GM19324 (cell line): ENCODE results near the gene BCO1.

Source experiments
- ATAC-seq: cut with Tn5 transposase; IDR thresholded peaks from one replicate; pipeline ENCODE4 v1.9.1; 2021; ENCODE audit warnings: mild to moderate bottlenecking, moderate library complexity; ENCODE audit not compliant: unreplicated experiment, low FRiP score

BCO1 gene

GRCh38 chr16:81232740-81233367, 5.6 kb upstream of the BCO1 start:
- no peak for ATAC-seq

DNA sequence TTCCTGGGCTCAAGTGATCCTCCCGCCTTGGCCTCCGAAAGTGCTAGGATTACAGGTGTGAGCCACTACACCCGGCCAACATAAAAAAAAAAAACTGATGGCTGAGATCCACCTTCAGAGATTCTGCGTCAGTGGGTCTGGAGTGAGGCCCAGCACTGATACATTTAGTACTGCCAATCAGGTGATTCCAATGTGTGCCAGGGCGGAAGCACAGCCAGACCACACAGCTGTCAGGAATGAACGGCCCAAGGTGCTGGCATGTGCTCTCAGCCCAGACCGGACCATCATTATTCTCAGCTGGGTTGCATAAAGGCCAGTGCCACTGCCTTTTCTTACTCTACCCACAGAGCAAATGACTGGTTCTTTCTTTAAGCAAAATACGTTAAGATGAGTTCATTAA, 1.2 kb upstream of the BCO1 start:
- ATAC-seq, result no peak

- ATAC-seq, result no peak
Observed at GRCh38 chr16:81237942-81238295, 570 bp upstream of the BCO1 start.

GRCh38 chr16:81239367-81240121, 1.1 kb downstream of the BCO1 start:
- ATAC-seq, result no peak

- ATAC-seq, result no peak
Observed at GRCh38 chr16:81241706-81242105, 3.2 kb downstream of the BCO1 start.

DNA sequence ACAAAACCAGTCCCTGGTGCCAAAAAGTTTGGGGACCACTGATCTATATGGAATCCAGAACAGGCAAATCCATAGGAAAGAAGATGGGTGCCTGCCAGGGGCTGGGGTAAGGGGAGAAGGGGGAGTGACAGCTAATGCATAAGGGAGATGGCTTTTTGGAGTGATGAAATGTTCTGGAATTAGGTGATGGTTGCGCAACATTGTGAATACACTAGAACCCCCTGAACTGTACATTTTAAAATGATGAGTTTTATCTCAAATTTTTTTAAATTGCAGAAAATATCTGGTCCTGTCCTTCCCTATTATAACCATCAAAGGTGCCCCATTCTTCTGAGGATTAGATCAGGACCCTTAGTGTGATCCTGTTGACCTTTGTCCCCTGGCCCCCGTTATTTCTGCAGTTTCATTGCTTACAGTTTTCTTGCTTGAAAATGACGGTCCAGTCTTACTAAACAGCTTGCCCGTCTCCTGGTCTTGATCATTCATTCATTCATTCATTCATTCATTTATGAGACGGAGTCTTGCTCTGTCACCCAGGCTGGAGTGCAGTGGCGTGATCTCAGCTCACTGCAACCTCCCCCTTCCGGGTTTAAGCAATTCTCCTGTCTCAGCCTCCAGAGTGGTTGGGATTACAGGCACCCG, 4.6 kb downstream of the BCO1 start:
- no peak for ATAC-seq

- no peak for ATAC-seq
Observed at GRCh38 chr16:81243942-81244341, 5.5 kb downstream of the BCO1 start.

DNA sequence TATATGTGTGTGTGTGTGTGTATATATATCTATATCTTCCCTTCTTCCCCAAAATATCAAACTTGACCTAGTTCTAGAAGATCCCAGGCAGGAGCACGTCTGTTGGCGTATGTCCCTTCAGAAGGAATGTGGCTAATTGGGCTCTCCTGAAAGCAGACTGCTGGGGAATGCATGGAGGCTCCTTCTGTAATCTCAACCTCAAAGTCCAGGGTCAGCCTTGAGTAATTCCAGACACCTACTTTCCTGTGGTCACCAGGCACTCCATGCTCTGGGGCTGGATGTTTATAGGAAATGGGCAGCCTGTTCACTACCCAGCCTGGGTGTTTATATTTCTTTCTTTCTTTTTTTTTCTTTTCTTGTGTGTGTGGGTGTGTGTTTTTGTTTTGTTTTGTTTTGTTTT, 13.4 kb downstream of the BCO1 start:
- ATAC-seq, result no peak

DNA sequence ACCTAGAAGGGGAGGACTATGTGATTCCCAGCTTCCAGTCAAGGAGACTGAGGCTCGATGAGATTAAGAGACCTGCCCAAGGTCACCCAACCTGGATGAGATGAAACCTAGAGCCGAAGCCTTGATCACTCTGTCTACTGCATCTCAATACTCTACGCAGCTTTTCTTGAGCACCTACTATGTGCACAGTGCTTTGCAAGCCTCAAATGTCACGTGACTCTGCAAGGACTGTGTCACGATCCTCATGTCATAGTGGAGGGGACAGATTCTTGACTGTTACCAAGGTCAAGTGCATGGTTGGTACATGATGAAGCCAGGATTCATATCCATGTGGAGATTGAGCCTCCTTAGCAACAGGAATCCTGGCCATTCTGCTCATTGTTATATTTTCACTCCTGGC, 14.7 kb downstream of the BCO1 start:
- no peak for ATAC-seq

DNA sequence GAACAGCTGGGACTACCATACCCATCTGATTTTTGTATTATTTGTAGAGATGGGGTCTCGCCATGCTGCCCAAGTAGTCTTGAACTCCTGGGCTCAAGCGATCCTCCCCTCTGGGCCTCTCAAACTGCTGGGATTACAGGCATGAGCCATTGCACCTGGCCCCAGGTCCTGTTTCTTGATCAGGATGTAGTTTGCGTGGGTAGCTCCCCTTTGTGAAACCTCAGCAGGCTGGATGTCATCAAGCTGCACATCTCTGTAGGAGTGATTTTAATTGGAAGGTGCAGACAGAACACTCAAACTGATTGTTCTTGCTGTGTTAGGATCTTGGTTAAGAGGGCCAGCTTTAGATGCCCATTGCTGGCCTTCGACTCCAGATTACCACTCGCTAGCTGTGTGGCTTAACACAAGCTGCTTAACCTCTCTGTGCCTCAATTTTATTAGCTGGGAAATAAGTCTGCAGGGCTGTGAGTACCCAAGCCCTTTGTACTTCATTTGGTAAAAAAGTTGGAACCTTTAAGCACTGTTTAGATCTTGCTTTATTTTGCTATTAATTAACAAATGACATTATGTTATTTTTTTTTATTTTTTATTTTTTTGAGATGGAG, 16.5 kb downstream of the BCO1 start:
- ATAC-seq, result no peak

DNA sequence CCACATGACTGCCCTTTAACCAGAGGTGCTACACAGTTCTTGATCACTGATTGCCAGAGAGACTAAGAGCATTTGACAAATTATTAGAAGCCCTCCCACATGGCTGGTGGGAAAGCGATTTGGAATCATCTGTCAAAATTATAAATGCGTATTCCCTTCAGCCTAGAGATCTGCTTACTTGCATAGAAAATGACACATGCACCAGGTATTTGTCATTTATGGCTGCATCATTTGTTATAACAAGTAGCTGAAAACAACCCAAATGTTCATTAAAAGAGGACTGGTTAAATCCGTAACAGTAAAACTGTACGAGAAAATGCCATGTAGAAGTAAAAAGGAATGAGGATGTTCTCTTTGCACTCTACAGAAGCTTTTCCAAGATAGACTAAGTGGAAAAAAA, 21.4 kb downstream of the BCO1 start:
- ATAC-seq, result no peak

- no peak for ATAC-seq
Observed at GRCh38 chr16:81261049-81261648, 22.7 kb downstream of the BCO1 start.

- ATAC-seq, result no peak
Observed at GRCh38 chr16:81263470-81264220, 25.2 kb downstream of the BCO1 start.

DNA sequence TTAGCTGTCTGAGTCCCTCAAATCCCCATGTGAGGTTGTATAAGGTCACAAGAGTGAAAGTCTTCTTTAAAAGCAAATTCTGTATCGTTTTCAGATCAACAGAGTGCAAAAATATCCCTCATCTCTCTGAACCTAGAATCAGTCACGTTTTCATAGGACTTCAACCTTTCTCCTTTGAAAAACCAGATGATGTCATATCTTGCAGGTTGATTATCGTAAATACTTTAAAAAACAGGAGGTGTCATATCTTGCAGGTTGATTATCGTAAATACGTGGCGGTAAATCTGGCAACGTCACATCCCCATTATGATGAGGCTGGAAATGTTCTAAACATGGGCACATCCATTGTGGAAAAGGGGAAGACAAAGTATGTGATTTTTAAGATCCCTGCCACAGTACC, 25.9 kb downstream of the BCO1 start:
- ATAC-seq, result no peak

- ATAC-seq, result no peak
Observed at GRCh38 chr16:81265052-81265451, 26.6 kb downstream of the BCO1 start.

- no peak for ATAC-seq
Observed at GRCh38 chr16:81265658-81266451, 27.4 kb downstream of the BCO1 start.

GRCh38 chr16:81266680-81267095, 28.2 kb downstream of the BCO1 start:
- no peak for ATAC-seq

DNA sequence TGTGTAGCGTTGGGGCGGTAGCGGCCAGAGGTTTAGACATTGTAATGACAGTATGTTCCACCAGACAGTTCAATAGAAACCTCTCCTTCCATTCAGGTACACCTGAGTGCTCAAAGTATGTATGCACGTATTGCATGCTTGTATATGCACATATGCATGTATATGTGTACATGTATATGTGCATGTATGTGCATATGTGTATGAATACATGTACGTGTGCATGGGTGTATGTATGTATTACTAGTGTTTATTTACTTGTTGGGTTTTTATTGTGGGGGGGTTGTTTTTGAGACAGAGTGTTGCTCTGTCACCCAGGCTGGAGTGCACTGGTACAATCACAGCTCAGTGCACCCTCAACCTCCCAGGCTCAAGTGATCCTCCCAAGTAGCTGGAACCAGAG, 30.0 kb downstream of the BCO1 start:
- ATAC-seq, result no peak

DNA sequence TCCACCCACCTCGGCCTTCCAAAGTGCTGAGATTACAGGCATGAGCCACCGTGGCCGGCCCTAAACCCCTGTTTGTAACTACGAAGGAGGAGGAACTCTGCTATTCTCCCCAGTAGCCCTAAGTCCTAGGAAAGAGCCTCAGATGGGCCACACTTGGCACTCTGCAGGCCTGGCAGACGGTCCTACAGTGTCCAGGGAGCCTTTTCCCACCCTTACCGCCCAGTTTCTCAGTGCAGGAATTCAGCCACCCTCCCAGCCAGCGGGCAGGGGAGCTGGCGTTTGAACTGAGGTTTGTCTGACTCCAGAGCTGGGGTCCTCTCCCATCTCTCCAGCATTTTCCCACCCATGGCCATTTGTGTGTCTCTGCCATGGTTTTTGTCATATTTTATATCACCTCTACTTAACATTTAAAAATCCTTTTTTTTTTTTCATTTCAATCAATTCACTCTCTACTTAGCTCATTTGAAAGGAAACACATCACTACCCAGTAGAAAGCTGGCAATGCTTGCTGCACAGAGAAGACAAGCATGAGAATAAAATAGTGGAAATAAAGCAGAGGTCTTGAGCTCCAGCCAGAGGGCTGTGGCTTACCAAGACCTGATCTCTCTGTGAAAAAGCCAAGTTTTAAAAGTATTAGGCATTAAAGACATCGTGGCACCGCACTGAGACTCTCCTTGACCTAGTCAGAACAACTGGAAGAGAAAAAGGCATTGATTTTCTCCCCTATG, 34.9 kb downstream of the BCO1 start:
- ATAC-seq, result no peak
